ENCODE data around the gene C11orf86.

Gene C11orf86

DNA sequence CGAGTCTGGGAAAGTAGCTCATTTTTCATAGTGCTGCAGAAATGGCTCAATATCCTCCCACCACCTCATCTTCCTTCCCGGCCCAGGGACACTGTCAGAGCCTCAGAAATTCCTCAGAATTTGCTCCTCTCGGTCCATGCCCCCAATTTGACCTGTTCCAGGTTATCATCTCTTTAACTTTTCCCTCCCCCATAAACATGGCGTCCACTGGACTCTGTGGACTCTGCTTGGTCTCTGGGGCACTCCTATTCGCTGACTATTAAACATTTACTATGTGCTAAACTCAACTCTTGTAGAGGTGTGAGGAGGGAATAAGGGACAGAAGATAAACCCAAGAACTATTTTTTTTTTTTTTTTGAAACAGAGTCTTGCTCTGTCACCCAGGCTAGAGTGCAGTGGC is 8.8 kb upstream of the C11orf86 start:
- FAIRE-seq (no peak), DNase-seq (ENCODE audit: insufficient read length, low spot score) (no peak)

DNA sequence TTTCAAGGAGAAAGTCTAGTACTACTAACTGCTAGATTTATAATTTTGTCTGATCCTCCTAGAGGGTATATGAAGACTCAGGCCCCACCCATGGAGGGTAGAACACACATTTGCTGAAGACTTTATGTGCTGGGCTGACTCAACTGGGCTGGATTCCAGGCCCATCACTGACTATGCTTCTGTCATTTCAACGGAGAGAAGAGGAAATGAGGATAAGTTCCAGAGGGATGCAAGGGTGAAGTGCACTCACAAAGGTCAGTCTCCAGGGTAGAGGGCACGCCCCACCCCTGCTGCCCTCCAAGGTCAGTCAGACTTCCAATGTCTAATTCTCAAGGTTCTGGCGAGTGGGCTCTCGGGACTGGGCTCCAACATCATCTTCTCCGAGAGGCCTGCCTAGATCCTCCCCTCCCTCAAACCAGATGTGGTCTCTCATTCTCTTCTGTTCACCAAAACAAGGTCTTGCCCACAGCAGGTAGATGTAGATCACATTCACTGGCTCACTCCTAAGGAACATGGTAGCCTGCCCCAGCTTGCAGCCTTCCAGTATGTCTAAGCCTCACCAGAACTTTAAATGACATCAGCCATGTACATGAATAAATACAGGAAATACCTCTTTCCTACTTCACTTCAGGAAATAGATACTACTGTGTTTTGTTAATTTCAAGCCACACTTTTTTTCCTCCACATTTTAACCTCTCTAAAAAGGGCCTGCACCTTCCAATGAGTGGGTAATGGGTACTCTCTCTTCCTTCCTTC is 7.3 kb upstream of the C11orf86 start:
- FAIRE-seq (no peak), DNase-seq (ENCODE audit: insufficient read length, low spot score) (no peak)

DNA sequence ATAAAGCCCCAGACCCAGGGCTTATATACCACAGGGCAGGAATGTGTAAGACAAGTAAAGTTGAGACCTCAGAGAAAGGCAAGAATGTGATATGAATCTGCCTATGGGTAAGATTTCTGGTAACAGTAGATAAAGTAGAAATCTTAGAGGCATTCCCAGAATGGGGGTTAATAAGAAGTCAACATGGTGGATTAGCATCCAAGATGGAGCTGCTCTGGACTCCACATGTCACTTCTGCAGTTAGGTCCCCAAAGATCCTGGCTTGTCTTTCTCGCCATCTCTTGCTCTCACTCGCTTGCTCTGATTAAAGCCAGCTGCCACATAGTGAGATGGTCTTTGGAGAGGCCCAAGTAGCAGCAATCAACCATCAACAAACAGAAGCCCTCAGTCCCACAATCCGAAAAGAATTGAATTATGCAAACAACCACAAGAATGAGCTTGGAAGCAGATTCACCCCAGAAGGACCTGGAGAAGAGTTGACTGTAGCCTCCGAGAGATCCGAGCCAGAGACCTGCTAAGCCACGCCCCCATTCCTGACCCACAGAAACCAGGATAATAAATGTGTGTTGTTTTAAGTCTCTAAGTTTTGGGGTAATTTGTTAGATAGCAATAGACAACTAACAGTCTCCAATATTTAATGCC is 5.4 kb upstream of the C11orf86 start:
- no peak for FAIRE-seq

GRCh38 chr11:66970371-66970806 is 4.7 kb upstream of the C11orf86 start:
- no peak for DNase-seq (ENCODE audit: insufficient read length, low spot score)
- FAIRE-seq = no peak

More for the DNA sequence above, 5.4 kb upstream of the C11orf86 start:
- DNase-seq (ENCODE audit: insufficient read length, low spot score) = no peak

- DNase-seq (ENCODE audit: insufficient read length, low spot score) (no peak), FAIRE-seq (no peak)
Observed at GRCh38 chr11:66970807-66971442, 4.2 kb upstream of the C11orf86 start.

DNA sequence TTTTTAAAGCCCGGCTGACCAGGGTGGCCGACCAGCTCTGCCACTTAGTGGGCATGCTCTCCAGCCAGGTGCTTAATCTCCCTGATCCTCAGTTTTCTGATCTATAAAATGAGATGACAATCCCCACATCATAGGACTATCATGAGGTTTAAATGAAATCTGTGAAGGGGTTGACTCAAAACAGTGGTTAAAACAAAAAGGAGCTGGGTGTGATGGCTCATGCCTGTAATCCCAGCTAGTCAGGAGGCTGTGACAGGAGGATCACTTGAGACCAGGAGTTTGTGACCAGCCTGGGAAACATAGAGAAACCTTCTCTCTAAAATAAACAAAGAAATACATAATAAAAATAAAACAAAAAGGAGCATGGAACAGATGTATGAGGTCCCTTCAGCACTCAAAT is 3.6 kb upstream of the C11orf86 start:
- DNase-seq (ENCODE audit: insufficient read length, low spot score) = no peak
- no peak for FAIRE-seq

GRCh38 chr11:66973956-66974580 is 1.0 kb upstream of the C11orf86 start:
- DNase-seq (ENCODE audit: insufficient read length, low spot score) (no peak), FAIRE-seq (no peak)

GRCh38 chr11:66975405-66976027 is 412 bp downstream of the C11orf86 start:
- FAIRE-seq (no peak), DNase-seq (ENCODE audit: insufficient read length, low spot score) (no peak)

GRCh38 chr11:66976028-66976467 is 944 bp downstream of the C11orf86 start:
- DNase-seq (ENCODE audit: insufficient read length, low spot score) = no peak
- no peak for FAIRE-seq

DNA sequence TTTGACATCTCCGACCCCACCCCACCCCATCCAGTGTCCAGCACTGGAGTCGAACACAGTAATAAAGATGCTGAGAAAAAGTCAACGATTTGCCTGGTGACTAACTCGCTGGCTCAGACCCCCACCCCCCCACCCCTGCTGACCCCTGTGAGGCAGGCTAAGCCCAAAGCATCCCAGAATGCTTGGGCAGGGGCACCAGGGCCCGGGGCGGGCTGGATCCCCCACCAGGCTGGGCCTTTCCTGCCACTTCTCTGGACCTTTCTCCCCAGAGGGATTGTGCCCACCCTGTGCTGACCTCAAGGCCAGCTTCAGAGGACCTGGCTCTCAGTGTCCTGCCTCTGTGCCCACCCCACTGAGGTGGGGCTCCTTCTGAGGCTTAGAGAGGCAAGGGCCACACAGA is 1.8 kb downstream of the C11orf86 start:
- FAIRE-seq = no peak
- DNase-seq (ENCODE audit: insufficient read length, low spot score) = no peak

DNA sequence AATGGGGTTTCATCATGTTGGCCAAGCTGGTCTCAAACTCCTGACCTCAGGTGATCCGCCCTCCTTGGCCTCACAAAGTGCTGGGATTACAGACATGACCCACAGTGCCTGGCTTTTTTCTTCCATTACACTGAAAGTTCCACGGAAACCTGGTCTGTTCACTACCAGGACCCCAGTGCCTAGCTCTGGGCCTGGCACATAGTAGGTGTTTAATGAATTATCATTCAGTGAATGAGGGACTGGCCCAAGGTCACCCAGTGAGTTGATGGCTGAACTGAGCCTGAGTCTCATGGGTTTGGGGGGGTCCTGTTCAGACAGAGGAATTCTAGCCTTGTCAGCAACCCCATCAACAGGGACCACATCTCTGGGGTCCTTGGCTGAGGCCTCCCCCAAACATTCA is 3.1 kb downstream of the C11orf86 start:
- FAIRE-seq (no peak), DNase-seq (ENCODE audit: insufficient read length, low spot score) (no peak)

GRCh38 chr11:66978717-66979116 is 3.6 kb downstream of the C11orf86 start:
- FAIRE-seq = no peak
- DNase-seq (ENCODE audit: insufficient read length, low spot score) = no peak

GRCh38 chr11:66979336-66979980 is 4.4 kb downstream of the C11orf86 start:
- DNase-seq (ENCODE audit: insufficient read length, low spot score) (no peak), FAIRE-seq (no peak)

DNA sequence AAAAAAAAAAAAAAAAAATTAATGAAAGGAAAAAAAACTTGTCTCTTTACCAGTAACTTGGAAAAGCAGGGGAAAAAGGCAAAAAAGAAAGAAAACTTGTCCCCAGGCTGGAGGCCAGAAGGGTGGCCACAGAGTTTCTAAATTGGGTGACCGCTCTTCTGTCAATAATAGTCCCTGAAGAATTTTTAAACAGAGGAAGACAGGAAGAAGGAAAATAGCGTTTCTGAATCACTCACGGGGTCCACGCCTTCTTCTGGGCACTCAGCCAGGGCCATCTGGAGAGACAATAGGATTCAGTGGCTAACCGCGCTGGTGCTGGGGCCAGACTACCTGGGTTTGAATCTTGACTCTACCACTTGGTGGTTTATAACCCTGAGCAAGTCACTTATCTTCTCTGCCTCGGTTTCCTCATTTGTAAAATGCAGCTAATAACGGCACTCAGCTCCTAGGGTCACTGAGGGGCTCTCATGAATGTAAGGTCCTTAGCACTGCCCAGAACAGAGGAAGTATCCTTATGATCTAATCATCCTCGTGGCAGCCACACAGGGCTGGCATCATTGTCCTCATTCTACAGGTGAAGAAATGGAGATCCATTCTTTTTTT is 7.0 kb downstream of the C11orf86 start:
- FAIRE-seq = no peak
- DNase-seq (ENCODE audit: insufficient read length, low spot score) = no peak

DNA sequence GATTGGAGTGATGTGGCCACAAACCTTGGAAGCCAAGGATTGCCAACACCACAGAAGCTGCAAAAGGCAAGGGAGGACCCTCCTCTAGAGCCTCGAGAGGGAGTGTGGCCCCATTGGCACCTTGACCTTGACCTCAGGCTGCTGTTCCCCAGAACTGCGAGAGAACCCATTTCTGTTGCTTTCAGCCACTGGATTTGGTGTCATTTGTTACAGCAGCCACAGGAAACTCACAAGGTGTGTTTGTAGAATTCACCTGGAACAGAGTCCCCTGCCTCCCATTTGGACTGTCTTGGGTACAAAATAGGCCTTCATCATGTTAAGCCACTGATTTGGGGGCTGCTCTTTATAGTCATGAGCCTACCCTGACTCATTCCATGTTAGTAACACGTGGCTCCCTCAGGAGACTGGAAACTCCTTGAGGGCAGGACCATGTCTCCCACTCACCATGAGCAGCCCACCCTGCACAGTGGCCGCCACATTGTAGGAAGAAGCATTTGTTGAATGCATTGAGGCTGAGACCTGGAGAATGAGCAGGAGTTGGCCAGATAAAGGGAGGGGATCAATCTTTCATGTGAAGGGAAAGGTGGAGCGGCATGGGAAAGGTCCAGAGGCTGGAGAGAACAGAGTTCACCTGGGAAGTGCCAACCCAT is 8.3 kb downstream of the C11orf86 start:
- no peak for FAIRE-seq

DNA sequence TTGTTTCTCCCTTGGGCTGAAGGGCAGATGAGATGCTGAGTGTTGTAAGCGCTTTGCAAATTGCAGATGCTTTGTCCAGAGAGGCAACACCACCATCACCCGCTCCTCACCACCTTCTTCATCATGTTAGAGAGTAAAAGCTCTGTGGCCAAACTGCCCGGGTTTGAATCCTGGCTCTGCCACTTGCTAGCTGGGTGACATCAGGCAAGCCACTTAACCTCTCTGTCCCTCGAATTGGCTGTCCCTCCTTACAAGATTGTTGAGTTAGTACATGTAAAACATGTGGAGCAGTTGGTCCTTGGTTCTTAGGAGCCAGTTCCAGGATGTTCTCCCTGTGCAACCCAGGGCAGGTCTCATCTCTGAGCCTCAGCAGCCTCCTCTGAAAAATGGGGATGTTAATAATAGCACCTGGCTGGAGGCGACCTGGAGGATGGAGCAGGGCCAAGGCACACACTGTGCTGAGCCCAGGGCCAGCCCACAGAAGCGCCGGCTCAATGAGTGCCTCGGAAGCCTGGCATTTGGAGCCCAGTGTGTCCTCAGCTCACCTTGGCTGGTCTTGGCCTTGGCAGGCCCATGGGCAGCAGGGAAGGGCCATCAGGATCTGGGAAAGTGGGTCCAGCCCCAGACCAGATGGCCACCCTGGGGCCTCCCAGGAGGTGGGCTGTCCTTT is 10.5 kb downstream of the C11orf86 start:
- FAIRE-seq = no peak
- no peak for DNase-seq (ENCODE audit: insufficient read length, low spot score)

More for the DNA sequence above, 8.3 kb downstream of the C11orf86 start:
- no peak for DNase-seq (ENCODE audit: insufficient read length, low spot score)

DNA sequence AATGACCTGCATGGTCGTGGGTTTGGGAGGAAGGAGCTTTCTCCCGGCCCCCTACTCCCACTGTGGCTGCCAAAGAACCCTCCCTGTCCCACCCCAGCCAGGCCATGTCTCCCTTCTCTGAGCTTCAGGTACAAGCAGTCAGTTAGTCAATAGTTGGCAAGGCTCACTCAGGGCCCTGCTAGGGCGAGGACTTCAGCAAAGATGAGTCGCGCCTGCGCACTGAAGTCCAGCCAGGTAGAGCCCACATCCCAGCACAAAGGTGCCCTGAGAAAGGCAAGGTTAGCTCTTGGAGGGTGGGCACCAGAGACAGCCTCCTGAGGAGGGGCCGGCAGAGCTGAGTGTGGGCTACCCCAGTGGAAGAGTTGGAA is 11.1 kb downstream of the C11orf86 start:
- DNase-seq (ENCODE audit: insufficient read length, low spot score) = no peak
- FAIRE-seq = no peak

DNA sequence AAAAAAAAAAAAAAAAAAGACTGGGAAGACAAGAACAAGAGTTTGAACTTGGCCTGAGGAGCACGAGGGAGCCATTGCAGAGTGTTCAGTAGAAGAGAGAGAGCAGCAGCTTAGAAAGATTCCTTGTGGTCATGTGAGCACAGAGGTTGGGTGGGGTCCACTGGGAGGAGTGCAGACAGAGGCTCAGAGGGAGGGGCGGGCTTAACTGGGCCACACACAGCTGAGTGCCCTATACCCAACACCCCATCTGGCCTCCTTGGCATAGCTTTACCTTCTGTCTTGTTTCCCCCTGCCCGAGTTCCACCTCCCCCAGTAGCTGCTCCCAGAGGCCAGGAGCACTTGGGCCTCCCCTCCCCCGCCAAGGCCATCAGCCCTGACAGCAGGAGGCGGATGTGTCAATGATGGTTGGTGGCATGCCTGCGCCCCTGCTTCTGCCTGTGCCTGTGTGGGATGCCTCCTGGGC is 12.1 kb downstream of the C11orf86 start:
- no peak for FAIRE-seq
- no peak for DNase-seq (ENCODE audit: insufficient read length, low spot score)

Measured in GM19239 (cell line).